GM12874 (cell line): Measurements from ENCODE around the gene SCGN.

Experiments
- CTCF ChIP-seq: IDR thresholded peaks from 2 replicates; pipeline ENCODE4 v1.5.1; 2011; ENCODE audit warnings: low read depth, mild to moderate bottlenecking, control low read depth, low read length, moderate library complexity; ENCODE audit not compliant: insufficient read depth

Gene SCGN

GRCh38 chr6:25670793-25671513 lies 18.9 kb downstream of the SCGN start:
- no peak for TF ChIP-seq CTCF

GRCh38 chr6:25671652-25672051 lies 19.6 kb downstream of the SCGN start:
- no peak for TF ChIP-seq CTCF

DNA sequence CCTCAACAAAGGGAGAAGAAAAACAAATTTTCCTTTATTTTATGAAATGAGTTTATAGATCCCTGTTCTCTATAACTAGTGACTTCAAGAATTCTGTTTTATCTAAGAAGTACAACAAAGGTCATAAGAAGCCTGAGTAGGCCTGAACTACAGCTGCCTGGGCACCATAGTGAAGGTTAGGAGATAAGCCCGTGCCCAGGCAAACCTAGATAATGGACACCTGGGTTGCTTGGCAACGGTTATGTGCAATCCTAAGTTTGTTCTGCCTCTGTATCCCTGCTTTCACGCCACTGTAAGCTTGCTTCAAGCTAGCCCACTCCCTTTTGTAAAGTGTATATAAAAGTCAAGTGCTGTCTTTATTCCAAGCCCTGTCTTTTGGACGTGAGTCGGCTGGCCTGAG lies 23.2 kb downstream of the SCGN start:
- no peak for TF ChIP-seq CTCF

- TF ChIP-seq CTCF = no peak
Observed at GRCh38 chr6:25676775-25677174, 24.8 kb downstream of the SCGN start.

DNA sequence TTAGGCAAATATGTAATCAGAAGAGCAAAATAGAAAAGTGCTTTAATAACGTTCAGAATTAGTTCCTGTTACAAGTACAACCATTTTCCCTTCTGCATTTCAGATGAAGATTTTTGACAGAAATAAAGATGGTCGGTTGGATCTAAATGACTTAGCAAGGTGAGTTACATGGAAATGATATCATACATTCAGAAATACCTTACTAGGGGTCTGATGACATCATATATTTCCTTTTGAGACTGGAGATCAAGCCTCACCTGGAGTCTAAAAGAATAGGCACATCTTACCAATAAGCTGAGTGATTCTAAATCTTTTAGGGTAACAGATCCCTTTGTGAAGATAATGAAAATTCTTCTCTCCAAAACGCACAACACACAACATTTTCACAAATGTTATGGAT lies 29.8 kb downstream of the SCGN start:
- no peak for TF ChIP-seq CTCF

DNA sequence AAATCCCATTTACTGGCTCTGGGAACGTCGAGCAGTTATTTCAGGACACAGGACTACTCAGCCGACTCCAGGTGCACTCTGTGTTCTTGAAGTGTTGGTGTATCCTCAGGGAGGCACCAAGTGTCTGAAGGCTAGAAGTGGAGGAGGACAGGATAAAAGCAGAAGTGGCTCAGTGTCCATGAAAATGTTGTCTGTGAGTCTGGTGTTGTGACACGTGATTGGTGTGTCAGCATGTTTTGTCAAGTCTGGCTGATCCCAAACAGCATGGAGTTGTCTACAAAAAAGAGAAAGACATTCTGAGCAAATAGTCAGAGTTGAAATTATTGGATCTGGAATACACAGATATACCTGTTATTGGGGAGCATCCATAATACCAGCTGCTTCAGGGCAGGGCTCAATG lies 30.3 kb downstream of the SCGN start:
- no peak for TF ChIP-seq CTCF

DNA sequence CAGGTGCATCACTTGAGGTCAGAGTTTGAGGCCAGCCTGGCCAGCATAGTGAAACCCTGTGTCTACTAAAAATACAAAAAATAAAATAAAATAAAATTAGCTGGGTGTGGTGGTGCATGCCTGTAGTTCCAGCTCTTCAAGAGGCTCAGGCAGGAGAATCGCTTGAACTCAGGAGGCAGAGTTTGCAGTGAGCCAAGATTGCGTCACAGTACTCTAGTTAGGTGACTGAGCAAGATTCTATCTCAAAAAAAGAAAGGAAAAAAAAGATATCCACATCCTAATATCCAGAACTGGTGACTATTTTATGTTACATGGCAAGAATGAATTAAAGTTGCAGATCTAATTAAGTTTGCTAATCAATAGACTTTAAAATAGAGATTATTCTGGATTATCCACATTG lies 32.5 kb downstream of the SCGN start:
- TF ChIP-seq CTCF = no peak
